Measurements from ENCODE around the gene LRRC74B.

GRCh38 chr22:21068681-21069276 lies 23.0 kb downstream of the LRRC74B start:
- no peak for TF ChIP-seq POLR2A (IDR thresholded peaks at IDR 0.05)
- TF ChIP-seq CTCF (IDR thresholded peaks at IDR 0.05), result no peak

Data from adrenal gland (tissue), 5 donors.